Hematopoietic multipotent progenitor cell treated with erythropoietin and hydrocortisone succinate and interleukin-3 and kit ligand, for 6 days (in vitro differentiated cells): Measurements from ENCODE around the gene FXYD2.
A peak's percentile ranks its signal among the peaks of the same experiment; 100 is the strongest.

Experiments used
- DNase-seq: peaks from one replicate; pipeline ENCODE4 v3.0.0-alpha.2; 2015

FXYD2 gene

GRCh38 chr11:117834838-117835443, 10.4 kb upstream of the FXYD2 start:
- DNase-seq, result no peak

GRCh38 chr11:117834068-117834810, 9.7 kb upstream of the FXYD2 start:
- no peak for DNase-seq

DNA sequence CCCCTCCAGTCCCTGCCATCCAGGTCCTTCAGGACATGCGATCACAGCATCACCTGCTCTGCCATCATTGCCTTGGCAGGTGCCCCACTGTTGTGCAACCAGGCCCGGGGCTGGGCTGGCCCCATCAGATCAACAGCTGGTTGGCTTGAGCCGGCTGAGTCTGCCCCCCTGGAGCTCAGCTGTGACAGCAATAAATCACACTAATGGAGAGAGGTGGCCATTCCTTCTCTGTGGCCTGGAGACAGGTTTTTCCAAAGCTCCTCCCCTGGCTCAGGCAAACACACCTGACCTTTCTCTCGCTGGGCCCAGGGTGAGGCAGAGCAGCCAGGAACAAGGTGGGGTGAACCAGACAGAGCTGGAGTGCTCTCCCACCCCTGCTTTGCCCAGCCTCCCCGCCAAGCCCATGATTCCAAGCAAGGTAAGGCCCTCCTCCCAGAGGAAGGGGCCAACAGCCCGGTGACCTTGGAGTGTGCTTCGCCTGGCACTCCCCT, 8.9 kb upstream of the FXYD2 start:
- no peak for DNase-seq

DNA sequence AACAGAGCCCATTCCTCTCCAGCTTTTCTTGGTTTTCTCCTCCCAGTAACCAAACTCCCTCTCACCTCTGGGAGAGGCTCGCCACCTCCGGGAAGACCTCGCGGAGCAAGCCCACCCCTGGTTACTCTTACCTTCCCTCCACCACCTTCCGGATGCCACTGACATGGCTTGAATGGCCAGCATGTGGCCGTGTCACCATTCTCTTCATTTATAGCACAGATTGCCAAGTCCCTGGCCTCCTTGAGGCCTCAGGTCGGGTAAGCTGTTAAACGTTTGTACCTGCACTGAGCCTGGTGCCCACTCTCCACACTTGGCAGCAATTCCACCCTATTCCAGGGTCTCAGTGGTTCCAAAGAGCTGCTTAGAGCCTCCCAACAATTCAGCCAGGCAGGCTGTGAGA, 8.0 kb upstream of the FXYD2 start:
- DNase-seq, result no peak

- DNase-seq, result no peak
Measured at GRCh38 chr11:117831661-117832415, 7.3 kb upstream of the FXYD2 start.

- DNase-seq, result no peak
Measured at GRCh38 chr11:117830674-117831351, 6.3 kb upstream of the FXYD2 start.

DNA sequence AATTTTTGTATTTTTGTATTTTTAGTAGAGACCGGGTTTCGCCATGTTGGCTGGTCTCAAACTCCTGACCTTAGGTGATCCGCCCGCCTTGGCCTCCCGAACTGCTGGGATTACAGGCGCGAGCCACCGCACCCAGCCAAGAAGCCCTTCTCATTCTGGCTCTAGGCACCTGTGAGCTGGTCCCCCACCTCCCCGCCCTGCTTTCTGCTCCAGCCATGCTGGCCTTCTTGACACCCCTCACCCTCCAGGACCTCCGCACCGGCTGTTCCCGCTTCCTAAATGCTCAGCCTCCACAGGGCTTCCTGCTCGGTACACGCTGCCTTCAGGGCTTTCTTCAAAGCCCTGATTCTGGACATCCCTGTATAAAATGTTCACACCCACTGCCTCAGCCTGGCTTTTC, 5.5 kb upstream of the FXYD2 start:
- DNase-seq, result no peak

- DNase-seq, result no peak
Measured at GRCh38 chr11:117829369-117829725, 4.8 kb upstream of the FXYD2 start.

GRCh38 chr11:117828611-117829368, 4.2 kb upstream of the FXYD2 start:
- DNase-seq, result no peak

- no peak for DNase-seq
Measured at GRCh38 chr11:117827521-117828511, 3.3 kb upstream of the FXYD2 start.

- no peak for DNase-seq
Measured at GRCh38 chr11:117826832-117827231, 2.3 kb upstream of the FXYD2 start.

DNA sequence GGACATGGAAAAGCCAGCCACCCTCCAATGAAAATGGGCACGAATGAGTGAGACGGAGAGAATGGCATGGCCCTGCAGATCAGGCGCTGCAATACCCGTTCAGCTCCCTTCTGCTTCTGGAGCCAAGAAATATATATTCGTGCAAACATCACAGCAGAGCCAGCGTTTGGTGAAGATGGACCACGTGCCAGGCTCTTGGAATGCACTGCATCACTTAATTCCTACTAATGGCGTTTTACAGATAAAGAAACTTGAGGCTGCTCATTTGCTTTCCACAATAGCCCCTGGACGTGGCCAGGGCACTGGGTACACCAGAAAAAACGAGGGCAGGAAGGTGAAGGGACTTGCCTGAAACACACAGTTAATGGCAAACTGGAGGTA, 1.6 kb upstream of the FXYD2 start:
- no peak for DNase-seq

DNA sequence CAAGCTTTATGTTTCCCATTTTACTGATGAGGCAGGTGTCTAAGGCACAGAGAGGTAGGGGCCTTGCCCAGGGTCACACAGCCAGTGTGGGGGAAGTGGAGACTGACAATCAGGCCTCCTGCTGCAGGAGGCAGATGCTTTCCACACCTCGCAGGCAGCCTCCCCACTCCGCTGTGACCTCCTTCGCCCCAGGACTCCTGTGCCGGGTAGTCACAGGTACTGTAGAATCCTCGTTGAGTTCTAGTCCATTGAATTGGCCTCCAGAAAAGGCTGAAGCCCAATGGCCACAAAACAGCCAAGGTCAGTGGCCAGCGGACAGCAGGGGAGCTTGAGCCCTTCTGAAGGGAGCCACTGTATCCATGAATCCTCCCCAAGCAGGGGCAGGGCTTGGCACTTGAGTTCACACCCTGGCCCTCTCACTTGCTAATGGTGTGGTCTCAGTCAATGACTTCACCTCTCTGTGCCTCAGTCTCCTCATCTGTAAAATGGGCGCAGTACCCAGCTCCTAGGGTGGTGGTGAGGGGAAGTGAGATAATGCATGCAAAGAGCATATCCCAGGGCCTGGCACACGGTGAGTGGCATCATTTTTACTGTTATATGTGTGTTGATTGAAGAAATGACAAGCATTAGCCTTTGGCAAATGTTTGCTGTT, 1.1 kb upstream of the FXYD2 start:
- DNase-seq, result no peak

- DNase-seq, result no peak
Measured at GRCh38 chr11:117823946-117824420, 561 bp downstream of the FXYD2 start.

- peak; percentile 60 for DNase-seq
Measured at GRCh38 chr11:117823294-117823945, 1.1 kb downstream of the FXYD2 start.

DNA sequence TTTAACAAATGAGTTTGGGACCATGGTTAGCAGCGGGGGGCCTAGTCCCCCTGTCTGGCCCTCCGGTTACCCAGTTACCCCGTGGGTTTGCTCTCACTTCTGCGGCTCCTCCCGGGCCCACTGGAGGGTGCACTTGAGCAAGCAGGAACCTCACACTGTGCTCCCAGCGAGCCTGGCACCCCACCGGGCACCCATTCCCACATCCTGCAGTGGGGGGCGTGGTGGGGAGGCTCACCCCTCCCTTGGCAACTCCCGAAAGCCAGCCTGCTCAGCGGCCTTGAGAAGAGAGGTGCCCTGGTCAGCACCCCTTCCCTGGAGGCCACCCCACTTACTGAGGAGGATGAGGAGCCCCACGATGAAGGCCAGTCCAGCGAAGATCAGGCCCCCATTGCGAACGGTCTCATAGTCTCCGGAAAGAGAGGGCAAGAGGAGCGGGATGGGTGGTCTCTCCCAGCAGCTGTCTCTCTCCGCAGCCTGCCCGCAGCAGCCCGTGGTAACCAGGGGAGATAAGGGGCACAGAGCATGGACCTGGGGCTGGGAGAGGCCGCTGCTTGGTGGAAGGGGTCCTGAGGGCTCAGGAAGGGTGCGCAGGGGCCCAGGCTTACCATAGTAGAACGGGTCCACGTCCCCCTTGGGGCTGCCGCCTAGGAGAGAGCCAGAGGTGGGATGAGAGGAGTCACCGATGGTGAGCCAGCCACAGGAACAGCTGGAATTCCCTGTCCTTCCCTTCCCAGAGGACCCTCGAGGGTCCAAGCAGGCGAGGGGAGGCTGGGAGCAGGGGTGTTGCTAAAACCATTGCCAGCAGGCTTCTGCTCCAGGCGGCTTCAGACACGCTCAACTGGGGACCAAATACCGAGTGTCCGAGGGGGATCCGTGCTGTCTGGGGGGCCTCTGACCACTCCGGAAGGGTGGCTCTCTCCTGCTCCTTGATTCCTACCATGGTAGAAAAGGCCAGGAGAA, 2.2 kb downstream of the FXYD2 start:
- peak; percentile 47 for DNase-seq

GRCh38 chr11:117821431-117821830, 3.1 kb downstream of the FXYD2 start:
- no peak for DNase-seq

GRCh38 chr11:117820516-117820915, 4.0 kb downstream of the FXYD2 start:
- DNase-seq, result no peak

DNA sequence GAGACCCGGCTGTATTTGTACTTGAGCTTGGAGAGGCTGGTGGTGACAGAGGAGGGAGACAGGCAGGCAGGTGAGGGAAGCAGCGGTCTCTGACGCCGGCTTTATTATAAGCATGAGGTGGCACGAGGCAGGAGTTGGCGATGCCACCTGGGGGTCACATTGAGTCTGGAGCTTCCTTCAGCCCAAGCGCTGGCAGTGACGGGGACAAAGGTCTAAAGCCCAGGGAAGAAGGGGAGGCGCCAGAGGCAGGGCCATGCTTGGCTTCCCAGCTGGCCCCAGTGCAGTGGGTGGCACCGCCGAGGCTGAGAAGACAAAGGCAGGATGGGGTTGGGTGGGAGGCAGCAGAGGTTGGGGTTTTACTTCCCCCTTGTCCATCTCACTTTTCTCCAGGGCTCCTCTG, 4.5 kb downstream of the FXYD2 start:
- DNase-seq, result no peak
